Measurements from ENCODE around the gene NRIP1.

GRCh38 chr21:15045017-15045416, 19.8 kb downstream of the NRIP1 start:
- TF ChIP-seq CTCF (conservative IDR thresholded peaks at IDR 0.05; ENCODE audit: low read depth, low read length) (no peak), EZH2 (IDR thresholded peaks at IDR 0.05; ENCODE audit: borderline replicate concordance, low read depth, low read length, poor library complexity, severe bottlenecking) (no peak)
